Body of pancreas (tissue), 4 donors: Measurements from ENCODE around the gene RASGRF1.

Experiments
- POLR2A ChIP-seq, 3 donors: fragments of 450-650 bp; IDR thresholded peaks; one replicate each; pipeline ENCODE4 v1.6.1; 2016; ENCODE audit warnings: antibody characterized with exemption in 3 of 3, mild to moderate bottlenecking in 2 of 3
- TF ChIP-seq, protein P1 (sequence below), 7 experiments: fragments of 450-650 bp in 4 of 7; fragments of 200-600 bp in 3 of 7; sonication (generic) in 3 of 7; IDR thresholded peaks; one replicate each; pipeline ENCODE4 v1.5.1; 2016 to 2019; ENCODE audit warnings: antibody characterized with exemption in 7 of 7

DNA sequence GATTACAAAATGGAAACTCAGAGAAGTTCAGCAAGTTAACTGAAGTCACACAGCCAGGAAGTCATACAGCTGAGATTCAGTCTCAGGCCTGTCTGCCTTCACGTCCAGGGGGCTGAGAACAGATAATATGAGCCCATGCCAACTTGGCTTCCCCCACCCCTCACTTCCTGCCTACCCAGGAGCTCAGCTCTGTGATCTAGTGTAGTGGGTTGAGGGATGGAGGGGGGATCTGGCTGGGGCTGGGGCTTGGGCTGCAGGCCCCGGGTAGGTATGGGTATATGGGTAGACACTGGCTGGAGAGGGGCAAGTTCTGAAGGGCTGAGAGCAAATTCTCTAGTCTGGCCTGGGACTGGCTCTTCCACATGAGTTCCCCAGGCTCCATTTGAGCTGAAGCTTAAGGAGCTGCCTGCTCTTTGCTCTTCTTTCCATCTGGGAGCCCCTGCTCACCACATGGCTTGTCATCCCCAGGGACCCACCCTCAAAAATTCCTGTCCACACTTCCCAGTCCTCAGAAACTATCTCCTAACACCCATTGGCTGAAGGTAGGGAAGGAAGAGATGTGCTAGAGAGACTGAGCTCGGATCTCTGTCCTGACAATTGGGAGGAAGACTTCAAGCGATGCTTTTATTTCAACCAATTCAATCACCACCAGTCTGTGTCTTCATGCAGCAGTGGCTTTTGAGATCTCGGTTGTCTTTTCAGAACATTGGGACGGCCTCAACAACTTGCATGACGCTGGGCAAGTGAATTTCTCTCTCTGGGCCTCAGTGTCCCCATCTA is 2.0 kb downstream of the RASGRF1 start:
- TF ChIP-seq, protein P1, sequence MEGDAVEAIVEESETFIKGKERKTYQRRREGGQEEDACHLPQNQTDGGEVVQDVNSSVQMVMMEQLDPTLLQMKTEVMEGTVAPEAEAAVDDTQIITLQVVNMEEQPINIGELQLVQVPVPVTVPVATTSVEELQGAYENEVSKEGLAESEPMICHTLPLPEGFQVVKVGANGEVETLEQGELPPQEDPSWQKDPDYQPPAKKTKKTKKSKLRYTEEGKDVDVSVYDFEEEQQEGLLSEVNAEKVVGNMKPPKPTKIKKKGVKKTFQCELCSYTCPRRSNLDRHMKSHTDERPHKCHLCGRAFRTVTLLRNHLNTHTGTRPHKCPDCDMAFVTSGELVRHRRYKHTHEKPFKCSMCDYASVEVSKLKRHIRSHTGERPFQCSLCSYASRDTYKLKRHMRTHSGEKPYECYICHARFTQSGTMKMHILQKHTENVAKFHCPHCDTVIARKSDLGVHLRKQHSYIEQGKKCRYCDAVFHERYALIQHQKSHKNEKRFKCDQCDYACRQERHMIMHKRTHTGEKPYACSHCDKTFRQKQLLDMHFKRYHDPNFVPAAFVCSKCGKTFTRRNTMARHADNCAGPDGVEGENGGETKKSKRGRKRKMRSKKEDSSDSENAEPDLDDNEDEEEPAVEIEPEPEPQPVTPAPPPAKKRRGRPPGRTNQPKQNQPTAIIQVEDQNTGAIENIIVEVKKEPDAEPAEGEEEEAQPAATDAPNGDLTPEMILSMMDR (IDR thresholded peaks at IDR 0.05), result no peak
- no peak for TF ChIP-seq POLR2A (IDR thresholded peaks at IDR 0.05)
